H1 (cell line): ENCODE measurements around the gene MRPL17. TPM values are rescaled to one million over a fixed set of nuclear protein-coding genes. Genes with fewer than 3 reads are reported as not detected.

Experiments used
- CTCF ChIA-PET: fragments of 300-600 bp; sonication (Branson Sonifier 250); formaldehyde crosslinking; loops from one replicate; lab custom pipeline; 2021; ENCODE audit not compliant: partially characterized antibody; lab: Charles Lee
- POLR2A ChIA-PET: fragments of 300-600 bp; sonication (Branson Sonifier 250); formaldehyde crosslinking; loops from one replicate; lab custom pipeline; 2021; ENCODE audit warnings: inconsistent platforms; ENCODE audit not compliant: partially characterized antibody; lab: Charles Lee
- DNase-seq, 2 experiments: peaks; one replicate each; pipeline versions ENCODE4 v3.0.0 to v3.0.0-alpha.2; 2010 to 2022; ENCODE audit warnings: low spot score in 2 of 2, low read depth in 1 of 2, mixed read lengths in 1 of 2
- FAIRE-seq: peaks from 2 replicates; lab custom pipeline; 2011; peaks lifted over from hg19 to GRCh38; lab: Jason Lieb, UNC
- H2AFZ ChIP-seq: 2 replicates; pipeline ENCODE4 v1.8.1; 2012; ENCODE audit warnings: low read length, inconsistent platforms
- H2AK5ac ChIP-seq: 2 replicates; pipeline ENCODE4 v1.6.1; 2013; ENCODE audit warnings: low read depth, low read length
- H2BK120ac ChIP-seq: replicated peaks from 2 replicates; pipeline ENCODE3; 2013; ENCODE audit warnings: low read depth, low read length, inconsistent platforms
- H2BK12ac ChIP-seq: 2 replicates; pipeline ENCODE4 v1.6.1; 2013; ENCODE audit warnings: low read depth, low read length
- H2BK15ac ChIP-seq: 2 replicates; pipeline ENCODE4 v1.6.1; 2013; ENCODE audit warnings: low read length
- H2BK20ac ChIP-seq: 2 replicates; pipeline ENCODE4 v1.6.1; 2013; ENCODE audit warnings: low read length
- H2BK5ac ChIP-seq: 2 replicates; pipeline ENCODE4 v1.6.1; 2013; ENCODE audit warnings: low read depth, low read length
- H3K14ac ChIP-seq: 2 replicates; pipeline ENCODE4 v1.6.1; 2013; ENCODE audit warnings: inconsistent platforms; ENCODE audit not compliant: insufficient read length
- H3K18ac ChIP-seq: 2 replicates; pipeline ENCODE4 v1.6.1; 2013; ENCODE audit warnings: low read length; ENCODE audit errors: extremely low read depth
- H3K23ac ChIP-seq: 2 replicates; pipeline ENCODE4 v1.6.1; 2013; ENCODE audit warnings: inconsistent platforms; ENCODE audit not compliant: insufficient read length
- H3K23me2 ChIP-seq: 2 replicates; pipeline ENCODE4 v1.6.1; 2013; ENCODE audit warnings: low read depth, low read length
- H3K27ac ChIP-seq: 2 replicates; pipeline ENCODE4 v1.6.1; 2011; ENCODE audit warnings: low read depth, low read length, inconsistent platforms
- H3K27me3 ChIP-seq, 4 experiments: replicated peaks in 1 of 4; 1 replicate in 1 of 4; 2 replicates in 3 of 4; pipeline versions ENCODE4 v1.6.1 to v1.8.1; 2011 to 2013; ENCODE audit warnings: low read length in 3 of 4, mild to moderate bottlenecking in 3 of 4, inconsistent platforms in 2 of 4, mixed read lengths in 2 of 4, moderate library complexity in 1 of 4; ENCODE audit not compliant: control insufficient read depth in 3 of 4, insufficient read depth in 3 of 4; ENCODE audit errors: extremely low read depth in 1 of 4
- H3K36me3 ChIP-seq, 4 experiments: 2 replicates each; pipeline versions ENCODE4 v1.6.1 to v1.8.1; 2011 to 2013; ENCODE audit warnings: mild to moderate bottlenecking in 4 of 4, low read length in 3 of 4, moderate library complexity in 2 of 4, control low read depth in 1 of 4, inconsistent platforms in 1 of 4; ENCODE audit not compliant: insufficient read depth in 4 of 4, control insufficient read depth in 2 of 4
- H3K4ac ChIP-seq: replicated peaks from 2 replicates; pipeline ENCODE3; 2013; ENCODE audit warnings: low read length, low read depth, mixed read lengths, inconsistent platforms; ENCODE audit not compliant: insufficient read length
- H3K4me1 ChIP-seq, 4 experiments: replicated peaks in 1 of 4; 1 replicate in 1 of 4; 2 replicates in 3 of 4; pipeline versions ENCODE4 v1.6.1 to v1.8.1; 2011 to 2013; ENCODE audit warnings: low read length in 3 of 4, inconsistent platforms in 2 of 4, mixed read lengths in 1 of 4; ENCODE audit not compliant: insufficient read depth in 4 of 4, control insufficient read depth in 3 of 4
- H3K4me2 ChIP-seq, 2 experiments: 2 replicates each; pipeline versions ENCODE4 v1.6.1 to v1.8.1; 2011 to 2013; ENCODE audit warnings: low read depth in 2 of 2, low read length in 2 of 2, control low read depth in 1 of 2, inconsistent platforms in 1 of 2, mild to moderate bottlenecking in 1 of 2; ENCODE audit not compliant: insufficient read depth in 1 of 2
- H3K4me3 ChIP-seq, 4 experiments: fragments of 200-600, 300-600 bp in 1 of 4; sonication (generic), shearing (Covaris generic), sonication (Bioruptor Twin) in 1 of 4; 2 replicates each; pipeline versions ENCODE4 v1.5.1 to v1.8.1; 2011 to 2016; ENCODE audit warnings: low read length in 4 of 4, low read depth in 3 of 4, control low read depth in 2 of 4, inconsistent platforms in 2 of 4, mild to moderate bottlenecking in 2 of 4, mixed read lengths in 1 of 4, moderate library complexity in 1 of 4; ENCODE audit not compliant: insufficient read depth in 2 of 4; ENCODE audit errors: extremely low read depth in 1 of 4
- H3K56ac ChIP-seq: replicated peaks from 2 replicates; pipeline ENCODE3; 2013; ENCODE audit warnings: low read depth, mild to moderate bottlenecking, mixed read lengths, low read length, inconsistent platforms; ENCODE audit not compliant: insufficient read length
- H3K79me1 ChIP-seq: 2 replicates; pipeline ENCODE4 v1.6.1; 2013; ENCODE audit warnings: low read depth, low read length, control low read depth
- H3K79me2 ChIP-seq, 2 experiments: 2 replicates each; pipeline versions ENCODE4 v1.6.1 to v1.8.1; 2012 to 2013; ENCODE audit warnings: low read length in 2 of 2, mild to moderate bottlenecking in 2 of 2, inconsistent platforms in 1 of 2; ENCODE audit not compliant: insufficient read depth in 2 of 2, control insufficient read depth in 1 of 2
- H3K9ac ChIP-seq, 4 experiments: replicated peaks in 1 of 4; 1 replicate in 1 of 4; 2 replicates in 3 of 4; pipeline versions ENCODE4 v1.6.1 to v1.8.1; 2011 to 2013; ENCODE audit warnings: low read depth in 3 of 4, low read length in 3 of 4, control low read depth in 2 of 4, mild to moderate bottlenecking in 2 of 4, moderate library complexity in 2 of 4, inconsistent platforms in 1 of 4; ENCODE audit errors: extremely low read depth in 1 of 4
- H3K9me3 ChIP-seq, 2 experiments: 2 replicates each; pipeline versions ENCODE4 v1.6.1 to v1.8.1; 2012 to 2013; ENCODE audit warnings: mild to moderate bottlenecking in 2 of 2, moderate library complexity in 2 of 2, control low read depth in 1 of 2, inconsistent platforms in 1 of 2, low read depth in 1 of 2, low read length in 1 of 2, mixed read lengths in 1 of 2; ENCODE audit not compliant: insufficient read depth in 2 of 2
- H4K20me1 ChIP-seq, 2 experiments: replicated peaks in 1 of 2; 2 replicates each; pipeline versions ENCODE3 to v1.8.1; 2011 to 2013; ENCODE audit warnings: inconsistent platforms in 2 of 2, low read length in 2 of 2, mild to moderate bottlenecking in 1 of 2; ENCODE audit not compliant: insufficient read depth in 2 of 2, control insufficient read depth in 1 of 2
- H4K5ac ChIP-seq: 2 replicates; pipeline ENCODE4 v1.6.1; 2013; ENCODE audit warnings: low read length, low read depth, mixed read lengths, inconsistent platforms; ENCODE audit not compliant: insufficient read length
- H4K8ac ChIP-seq: 2 replicates; pipeline ENCODE4 v1.8.0; 2013; ENCODE audit warnings: mild to moderate bottlenecking, moderate library complexity, low read length, inconsistent platforms; ENCODE audit not compliant: insufficient read depth; ENCODE audit errors: extremely low read depth
- H4K91ac ChIP-seq: replicated peaks from 2 replicates; pipeline ENCODE3; 2013; ENCODE audit warnings: low read length, mixed read lengths, inconsistent platforms; ENCODE audit not compliant: insufficient read length
- ATF3 ChIP-seq: IDR thresholded peaks from 2 replicates; pipeline ENCODE4 v1.6.1; 2011; ENCODE audit warnings: low read depth, mild to moderate bottlenecking, low read length; ENCODE audit not compliant: insufficient read depth
- FOSL1 ChIP-seq: IDR thresholded peaks from 2 replicates; pipeline ENCODE4 v1.6.1; 2011; ENCODE audit warnings: mild to moderate bottlenecking, low read depth, low read length, moderate library complexity; ENCODE audit not compliant: insufficient read depth
- RXRA ChIP-seq: IDR thresholded peaks from 2 replicates; pipeline ENCODE4 v1.6.1; 2011; ENCODE audit warnings: low read depth, mild to moderate bottlenecking, low read length, moderate library complexity; ENCODE audit not compliant: insufficient read depth
- SAP30 ChIP-seq: fragments of 300-600 bp; sonication (generic); IDR thresholded peaks from 2 replicates; pipeline ENCODE4 v1.7.1; 2012; ENCODE audit warnings: low read length, moderate library complexity, mild to moderate bottlenecking, inconsistent platforms; ENCODE audit not compliant: insufficient read depth, insufficient replicate concordance
- SP2 ChIP-seq: IDR thresholded peaks from 2 replicates; pipeline ENCODE4 v1.6.1; 2012; ENCODE audit warnings: mild to moderate bottlenecking, low read length, inconsistent platforms
- SUZ12 ChIP-seq: fragments of 200-600 bp; sonication (generic); IDR thresholded peaks from 2 replicates; pipeline ENCODE4 v1.6.1; 2012; ENCODE audit warnings: mild to moderate bottlenecking, inconsistent platforms, low read length, moderate library complexity, mixed read lengths
- WGBS, 2 experiments: shearing (Covaris generic) in 1 of 2; methylation state at CpG; one replicate each; pipeline versions ENCODE4 v1.1.6 to v1.1.7; 2013 to 2015; ENCODE audit warnings: low lambda C conversion rate in 2 of 2, mixed read lengths in 2 of 2, inconsistent platforms in 1 of 2, low coverage in 1 of 2, missing lambda C conversion rate in 1 of 2; ENCODE audit not compliant: insufficient replicate concordance in 2 of 2, insufficient coverage in 1 of 2, insufficient read length in 1 of 2; ENCODE audit errors: extremely low coverage in 1 of 2, missing lambda C conversion rate in 1 of 2; 5-methylcytosine and 5-hydroxymethylcytosine counted together
- polyA plus RNA-seq, 7 experiments: library from polyadenylated mRNA; depleted of rRNA in 3 of 7; stranded (reverse) in 5 of 7; unstranded in 2 of 7; fragments of >200 nt in 5 of 7; fragments of 200-250 nt in 2 of 7; gene quantifications; 1 replicate in 5 of 7; 2 replicates in 1 of 7; 4 replicates in 1 of 7; pipeline versions ENCODE4 v1.2.1 to v1.2.3, GENCODE V29; 2011 to 2013; ENCODE audit warnings: missing spikeins in 2 of 7, mixed read lengths in 2 of 7
- total RNA-seq: library from RNA; stranded (reverse); fragmentation: NEBNext Ultra II Directional; extraction: Animal tissue kit (Norgen Biotek cat#: 25700); gene quantifications from 2 replicates; pipeline ENCODE4 v1.2.1, GENCODE V29; 2021

The MRPL17 gene
- total and polyA plus RNA-seq, 2 of the 8 experiments (the other 6 are each of a cell fraction or from before 2014, with no cell fraction given): 55.7 to 70.5 TPM

GRCh38 chr11:6660712-6661111 is 22.4 kb downstream of the MRPL17 start:
- 87% methylated on average over 3 of the region's 3 CpGs; no CpG with 5 or more reads in 1 of the 2 experiments for WGBS, 2 experiments

More at GRCh38 chr11:6660712-6661111, 22.4 kb downstream of the MRPL17 start:
- Histone ChIP-seq H2BK20ac (no peak overlapping the region), H2BK5ac (no peak overlapping the region), H4K5ac (no peak overlapping the region), H3K27ac (no peak overlapping the region), H2BK12ac (no peak overlapping the region), H3K9me3 (no peaks in the 10 kb centered on the region), H3K4me1 (peaks cover 0 to 7% (median 3%) of the 10 kb centered on the region in 4 experiments; a peak in 2 of 7 replicates), H2AK5ac (no peak overlapping the region), H4K91ac (no peak overlapping the region), H3K79me1 (no peaks in the 10 kb centered on the region), H3K9ac (no peak overlapping the region), H3K4me2 (no peak overlapping the region), H3K14ac (no peak overlapping the region), H2AFZ (no peak overlapping the region), H3K36me3 (no peaks in the 10 kb centered on the region), H4K8ac (no peak overlapping the region), H3K56ac (no peak overlapping the region), H3K4ac (no peak overlapping the region), H3K23ac (no peak overlapping the region), H2BK120ac (no peak overlapping the region), H3K4me3 (no peak overlapping the region), H4K20me1 (no peaks in the 10 kb centered on the region), H3K23me2 (peaks cover 7% of the 10 kb centered on the region), H2BK15ac (no peak overlapping the region), H3K27me3 (peaks cover 1 to 19% (median 17%) of the 10 kb centered on the region in 4 experiments), H3K18ac (no peak overlapping the region), H3K79me2 (no peaks in the 10 kb centered on the region)
- TF ChIP-seq SUZ12: no peak
- no peak for TF ChIP-seq FOSL1
- no peak for TF ChIP-seq SAP30
- TF ChIP-seq ATF3: no peak
- no peak for TF ChIP-seq RXRA
- TF ChIP-seq SP2: no peak
- POLR2A ChIA-PET: interaction anchor here (0.7 kb wide), 1 partner anchor 10 kb away, joined by 3 read pairs; no protein-coding TSS in a partner anchor
- DNase-seq (no peak), FAIRE-seq (no peak)
- CTCF ChIA-PET: no interaction called here
